ENCODE results near the gene IDS. TPM values are rescaled to one million over a fixed set of nuclear protein-coding genes. Genes with fewer than 3 reads are reported as not detected.
"Not testable (repeated sequence)": the region's sequence is repeated elsewhere in the genome, so short reads cannot be mapped to it uniquely, and the experiment has no call there.

The IDS gene
- total and polyA plus RNA-seq, 8 donors: 15.7 to 50.2 (median 25.5) TPM

DNA sequence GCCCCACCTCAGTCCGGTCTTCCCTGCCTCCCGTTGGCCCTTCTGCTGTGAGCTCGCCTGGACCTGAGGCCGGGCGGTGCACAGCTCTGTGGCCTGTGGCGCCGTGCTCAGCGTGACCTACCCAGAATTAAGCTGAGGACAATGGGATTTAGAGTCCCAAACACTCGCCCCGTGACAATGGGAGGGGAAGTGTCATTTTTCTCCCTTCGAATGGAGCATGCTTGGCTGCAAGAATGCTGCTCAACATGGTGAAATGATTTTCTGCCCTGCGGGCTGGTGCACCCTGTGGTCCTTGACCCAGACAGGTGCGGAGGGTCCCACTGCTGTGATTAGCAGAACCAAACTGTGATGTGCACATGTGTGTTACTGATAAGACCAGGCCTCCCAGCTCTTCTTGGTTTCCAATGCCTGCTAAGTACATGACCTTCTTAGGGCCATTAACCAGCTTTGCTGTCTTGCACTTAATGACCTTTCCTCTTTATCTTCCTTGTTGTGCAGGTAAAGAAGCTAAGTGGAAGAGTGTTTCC is 36.5 kb upstream of the IDS start:
- H3K36me3 ChIP-seq: no peaks in the 10 kb centered on the region
- DNase-seq (no peak), FAIRE-seq (no peak), ATAC-seq (peak in 2 of 4 donors; percentile 1)
- H3K9me3 ChIP-seq: no peaks in the 10 kb centered on the region
- no peaks in the 10 kb centered on the region for H3K27me3 ChIP-seq
- peak overlapping the region; percentile 33 to 58 (median 48) for H3K4me3 ChIP-seq
- intact Hi-C loops (cut with DNase I): no loop called here
- WGBS, 2 donors: 1 to 43% methylated on average over 13 of the region's 13 CpGs
- no peaks in the 10 kb centered on the region for H3K4me1 ChIP-seq
- peak overlapping the region; percentile 88 to 91 (median 90) for H3K27ac ChIP-seq
- no peak for TF ChIP-seq CTCF (IDR thresholded peaks at IDR 0.05)

GRCh38 chrX:149540621-149541520 is 35.8 kb upstream of the IDS start, which contains the start of gene EOLA1:
EOLA1 (plus strand) TSS chrX:149541012; CDS start chrX:149545631, 4,619 bp downstream.
- FAIRE-seq (peak; percentile 94), DNase-seq (peak; percentile 76 to 91 (median 84))

DNA sequence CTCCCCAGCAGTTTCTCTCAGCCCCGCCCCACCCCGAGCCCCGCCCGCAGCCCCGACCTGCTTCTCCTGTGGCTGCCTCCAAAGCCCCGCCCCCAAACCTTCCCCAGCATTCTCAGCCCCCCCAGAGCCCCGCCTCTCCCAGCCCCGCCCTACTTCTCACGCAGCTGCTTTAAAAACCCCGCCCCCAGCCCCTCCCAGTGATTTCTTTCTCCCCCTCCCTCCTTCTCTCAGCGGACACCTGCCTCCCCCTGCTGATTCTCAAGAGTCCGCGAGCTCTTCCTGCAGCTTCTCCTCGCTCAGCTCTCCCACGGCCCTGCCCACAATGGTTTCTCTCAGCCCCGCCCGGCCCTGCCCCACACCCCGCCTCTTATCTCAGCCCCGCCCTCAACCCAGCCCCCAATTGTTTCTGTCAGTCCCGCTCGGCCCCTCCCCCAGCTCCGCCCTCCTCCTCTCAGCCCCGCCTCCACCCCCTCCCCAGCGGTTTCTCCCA is 35.1 kb upstream of the IDS start:
- H3K27ac ChIP-seq: peak overlapping the region; percentile 88 to 91 (median 90)
- H3K4me3 ChIP-seq: peak overlapping the region; percentile 33 to 58 (median 48)
- intact Hi-C loops (cut with DNase I): no loop called here
- no peaks in the 10 kb centered on the region for H3K27me3 ChIP-seq
- H3K36me3 ChIP-seq: no peaks in the 10 kb centered on the region
- no peak for TF ChIP-seq CTCF (IDR thresholded peaks at IDR 0.05)
- FAIRE-seq: no peak
- no peaks in the 10 kb centered on the region for H3K4me1 ChIP-seq
- peak; percentile 70 to 85 (median 76) for ATAC-seq
- WGBS, 2 donors: 2 to 22% methylated on average over 21 to 24 of the region's 24 CpGs
- H3K9me3 ChIP-seq: no peaks in the 10 kb centered on the region
- peak; percentile 87 to 94 (median 90) for DNase-seq

More at GRCh38 chrX:149540621-149541520, 35.8 kb upstream of the IDS start, which contains the start of gene EOLA1:
- H3K4me1 ChIP-seq: no peaks in the 10 kb centered on the region
- no peaks in the 10 kb centered on the region for H3K27me3 ChIP-seq
- intact Hi-C loops (cut with DNase I): no loop called here
- H3K27ac ChIP-seq: peak within 1 kb of the TSS; percentile 88 to 91 (median 90)
- H3K36me3 ChIP-seq: no peaks in the 10 kb centered on the region
- TF ChIP-seq CTCF (IDR thresholded peaks at IDR 0.05): no peak
- ATAC-seq: peak; percentile 53 to 71 (median 64)
- no peaks in the 10 kb centered on the region for H3K9me3 ChIP-seq
- 1 to 46% methylated on average over 71 of the region's 71 CpGs for WGBS, 2 donors
- peak within 1 kb of the TSS; percentile 33 to 58 (median 48) for H3K4me3 ChIP-seq

DNA sequence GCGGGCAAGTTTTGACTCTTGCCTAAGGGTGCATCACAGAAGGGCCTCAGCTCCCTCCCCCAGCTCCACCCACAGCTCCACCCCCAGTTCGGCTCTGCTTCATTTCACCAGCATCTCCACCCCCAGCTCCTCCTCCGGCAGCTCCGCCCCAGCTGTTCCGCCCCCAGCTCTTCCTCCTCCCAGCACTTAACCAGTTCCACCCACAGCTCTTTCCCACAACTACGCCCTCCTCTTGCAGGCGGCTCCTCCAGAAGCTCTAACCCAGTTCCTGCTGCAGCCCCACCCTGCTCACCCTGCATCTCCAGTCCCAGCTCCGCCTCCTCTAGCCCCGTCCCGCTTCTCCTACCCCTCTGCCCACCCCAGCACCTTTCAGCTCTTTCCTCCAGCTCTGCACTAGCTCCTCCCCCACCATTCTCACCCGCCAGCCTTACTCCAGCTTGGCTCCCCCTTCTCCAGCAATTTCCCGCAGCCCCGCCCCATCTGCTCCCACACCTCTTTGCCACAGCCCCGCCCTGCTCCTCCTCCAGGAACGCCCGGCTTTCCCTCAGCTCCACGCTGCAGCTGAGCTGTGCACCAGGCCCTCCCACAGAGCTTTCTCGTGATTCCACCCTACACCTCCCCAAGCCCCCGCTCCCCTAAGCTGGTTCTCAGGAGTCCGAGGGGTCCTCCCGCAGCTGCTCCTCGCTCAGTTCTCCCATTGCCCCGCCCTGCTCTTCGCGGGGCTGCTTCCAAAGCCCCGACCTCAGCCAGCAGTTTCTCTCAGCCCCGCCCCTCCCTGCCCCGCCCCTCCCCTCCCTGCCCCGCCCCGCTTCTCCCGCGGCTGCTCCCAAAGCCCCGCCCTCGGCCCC is 34.4 kb upstream of the IDS start:
- FAIRE-seq (peak; percentile 93), DNase-seq (peak; percentile 74 to 92 (median 88)), ATAC-seq (peak; percentile 63 to 69 (median 66))
- Histone ChIP-seq H3K4me1 (no peaks in the 10 kb centered on the region), H3K27ac (peak overlapping the region in 2 of 4 donors; percentile 47 to 55), H3K4me3 (peak overlapping the region in 2 of 4 donors; percentile 21 to 36), H3K9me3 (no peaks in the 10 kb centered on the region), H3K36me3 (no peaks in the 10 kb centered on the region), H3K27me3 (no peaks in the 10 kb centered on the region)
- WGBS, 2 donors: 0 to 42% methylated on average over 27 to 32 of the region's 34 CpGs
- intact Hi-C loops (cut with DNase I): no loop called here
- TF ChIP-seq CTCF (IDR thresholded peaks at IDR 0.05): no peak

DNA sequence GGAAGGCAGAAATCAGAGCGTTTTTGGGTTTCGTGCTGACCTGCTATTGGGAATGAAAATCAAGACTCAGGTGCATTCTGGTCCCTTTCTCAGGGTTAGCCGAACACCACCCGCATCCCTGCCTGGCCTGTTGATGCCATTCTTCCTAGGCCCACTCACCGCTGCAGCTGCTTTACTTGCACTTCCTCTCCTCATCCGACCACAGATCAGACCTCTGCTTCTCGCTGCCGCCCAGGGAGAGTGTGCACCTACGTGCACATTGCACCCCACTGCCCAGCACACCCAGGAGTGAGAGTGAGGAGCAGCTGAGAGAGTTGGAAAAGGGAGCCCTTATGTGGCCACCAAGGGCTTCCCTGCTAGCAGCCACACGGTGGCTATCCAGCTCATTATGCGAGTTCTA is 32.4 kb upstream of the IDS start:
- ATAC-seq; H3K4me1 ChIP-seq; H3K36me3 ChIP-seq; H3K4me3 ChIP-seq; intact Hi-C loops (cut with DNase I); H3K27me3 ChIP-seq; DNase-seq; H3K27ac ChIP-seq; H3K9me3 ChIP-seq; FAIRE-seq: not testable (repeated sequence)
- 86 to 87% methylated on average over 7 of the region's 11 CpGs for WGBS, 2 donors

DNA sequence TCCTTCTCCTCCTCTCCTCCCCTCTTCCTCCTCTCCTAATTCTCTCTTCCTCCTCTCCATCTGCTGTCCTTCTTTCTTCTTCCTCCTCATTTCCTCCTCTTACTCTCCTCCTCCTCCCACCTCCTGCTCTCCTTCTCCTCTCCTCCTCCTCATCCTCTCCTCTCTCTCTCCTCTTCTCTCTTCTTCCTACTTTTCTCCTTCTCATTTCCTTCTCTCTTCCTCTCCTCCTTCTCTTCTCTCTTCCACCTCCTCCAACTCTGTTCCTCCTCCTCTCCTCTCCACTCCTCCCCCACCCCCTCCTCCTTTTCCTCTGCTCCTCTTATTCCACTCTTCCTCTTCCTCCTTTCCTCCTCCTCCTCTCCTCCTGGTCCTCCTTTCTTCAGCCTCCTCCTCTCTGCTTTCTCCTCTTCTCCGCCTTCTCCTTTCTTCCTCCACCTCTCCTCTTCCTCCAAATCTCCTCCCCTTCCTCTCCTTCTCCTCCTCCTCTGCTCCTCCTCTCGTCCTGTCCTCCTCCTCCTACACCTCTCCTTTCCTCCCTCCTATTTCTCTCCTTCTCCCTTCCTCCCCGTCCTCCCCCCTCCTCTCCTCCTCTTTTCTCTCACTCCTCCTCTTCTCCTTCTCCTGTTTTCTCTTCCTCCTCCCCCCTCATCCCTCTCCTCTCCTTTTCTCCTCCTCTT is 30.0 kb upstream of the IDS start:
- intact Hi-C loops (cut with DNase I); H3K27me3 ChIP-seq; FAIRE-seq; H3K9me3 ChIP-seq; H3K4me1 ChIP-seq; H3K4me3 ChIP-seq; DNase-seq; H3K36me3 ChIP-seq; H3K27ac ChIP-seq; ATAC-seq: not testable (repeated sequence)
- 44 to 76% methylated on average over 3 of the region's 3 CpGs for WGBS, 2 donors

DNA sequence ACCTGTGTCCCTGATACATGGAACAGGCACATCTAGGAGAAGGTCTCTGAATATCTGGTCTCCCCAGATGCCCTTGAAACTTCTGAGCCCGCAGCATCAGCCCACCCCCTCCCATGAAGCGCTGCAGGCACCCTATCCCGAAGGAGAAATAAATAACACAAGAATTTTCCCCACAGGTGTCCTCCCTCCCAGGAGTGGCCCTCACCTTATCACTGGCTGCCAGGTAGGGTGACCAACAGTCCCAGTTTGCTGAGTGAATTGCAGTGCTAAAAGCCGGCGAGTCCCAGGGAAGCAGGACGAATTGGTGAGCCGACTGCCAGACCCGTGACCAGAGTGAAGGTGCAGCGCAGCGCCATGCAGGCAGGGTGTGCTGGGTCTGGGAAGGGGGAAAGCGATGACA is 28.9 kb upstream of the IDS start:
- DNase-seq; H3K4me3 ChIP-seq; intact Hi-C loops (cut with DNase I); H3K4me1 ChIP-seq; H3K27me3 ChIP-seq; H3K9me3 ChIP-seq; FAIRE-seq; H3K27ac ChIP-seq; H3K36me3 ChIP-seq: not testable (repeated sequence)
- 43 to 61% methylated on average over 9 to 10 of the region's 11 CpGs for WGBS, 2 donors
- ATAC-seq: peak; percentile 61 to 80 (median 69)
